Endothelial cell of umbilical vein (primary cell): ENCODE measurements around the gene CRYBG3. TPM values are rescaled to one million over a fixed set of nuclear protein-coding genes. Genes with fewer than 3 reads are reported as not detected.

Experiments
- BruUV-seq: library from RNA; stranded (reverse); fragments of 400-500 nt; replicated peaks from 2 replicates; lab custom pipeline; 2021; lab: Mats Ljungman, UMichigan
- CTCF ChIA-PET: fragments of 300-600, 350-600 bp; sonication (Branson Sonifier 250); formaldehyde crosslinking; loops from one replicate; lab custom pipeline; 2021; ENCODE audit warnings: antibody characterized with exemption, inconsistent platforms; lab: Charles Lee
- POLR2A ChIA-PET: fragments of 300-600, 350-600 bp; sonication (Branson Sonifier 250); formaldehyde crosslinking; loops from one replicate; lab custom pipeline; 2021; ENCODE audit warnings: antibody characterized with exemption, inconsistent platforms; lab: Charles Lee
- DNase-seq: peaks from one replicate; pipeline ENCODE4 v3.0.0-alpha.2; 2011; ENCODE audit warnings: low read depth, low spot score
- FAIRE-seq: peaks from 2 replicates; lab custom pipeline; 2011; peaks lifted over from hg19 to GRCh38; lab: Jason Lieb, UNC
- H2AFZ ChIP-seq: 2 replicates; pipeline ENCODE4 v1.6.0; 2012; ENCODE audit warnings: low read depth, low read length, control low read depth, inconsistent platforms
- H3K27ac ChIP-seq: 2 replicates; pipeline ENCODE4 v1.5.1; 2011; ENCODE audit warnings: low read depth, mild to moderate bottlenecking, control low read depth, low read length, moderate library complexity; ENCODE audit not compliant: insufficient read depth
- H3K27me3 ChIP-seq, 2 experiments: 2 replicates each; pipeline versions ENCODE4 v1.6.0 to v1.6.1; 2011; ENCODE audit warnings: low read length in 2 of 2, mixed read lengths in 1 of 2; ENCODE audit not compliant: control insufficient read depth in 2 of 2, insufficient read depth in 2 of 2
- H3K36me3 ChIP-seq, 2 experiments: 2 replicates in 1 of 2; 3 replicates in 1 of 2; pipeline ENCODE4 v1.5.1; 2011; ENCODE audit warnings: low read length in 2 of 2, mild to moderate bottlenecking in 1 of 2, moderate library complexity in 1 of 2; ENCODE audit not compliant: control insufficient read depth in 2 of 2, insufficient read depth in 2 of 2; ENCODE audit errors: extremely low read depth in 1 of 2
- H3K4me1 ChIP-seq: 3 replicates; pipeline ENCODE4 v1.5.1; 2011; ENCODE audit warnings: mild to moderate bottlenecking, low read length; ENCODE audit not compliant: control insufficient read depth, insufficient read depth; ENCODE audit errors: extremely low read depth
- H3K4me2 ChIP-seq: 2 replicates; pipeline ENCODE4 v1.6.1; 2011; ENCODE audit warnings: low read length, control low read depth, mixed read lengths; ENCODE audit not compliant: insufficient read depth
- H3K4me3 ChIP-seq, 3 experiments: fragments of 200-600 bp in 1 of 3; sonication (generic), shearing (Covaris generic) in 1 of 3; replicated peaks in 1 of 3; 2 replicates each; pipeline ENCODE4 v1.5.1; 2011 to 2016; ENCODE audit warnings: control low read depth in 3 of 3, low read length in 3 of 3, mild to moderate bottlenecking in 2 of 3, inconsistent platforms in 1 of 3, low read depth in 1 of 3, moderate library complexity in 1 of 3; ENCODE audit not compliant: insufficient read depth in 1 of 3
- H3K79me2 ChIP-seq: 2 replicates; pipeline ENCODE4 v1.6.0; 2012; ENCODE audit warnings: low read length, inconsistent platforms; ENCODE audit not compliant: control insufficient read depth, insufficient read depth
- H3K9ac ChIP-seq: replicated peaks from 2 replicates; pipeline ENCODE3; 2011; ENCODE audit warnings: low read length, control low read depth; ENCODE audit not compliant: insufficient read depth; ENCODE audit errors: extremely low read depth
- H3K9me1 ChIP-seq: replicated peaks from 3 replicates; pipeline ENCODE4 v1.6.0; 2011; ENCODE audit warnings: mild to moderate bottlenecking, low read length; ENCODE audit not compliant: control insufficient read depth, insufficient read depth; ENCODE audit errors: extremely low read depth
- H3K9me3 ChIP-seq: replicated peaks from 2 replicates; pipeline ENCODE4 v1.5.1; 2012; ENCODE audit warnings: low read length, inconsistent platforms; ENCODE audit not compliant: control insufficient read depth, insufficient read depth
- H4K20me1 ChIP-seq: replicated peaks from 2 replicates; pipeline ENCODE3; 2011; ENCODE audit warnings: mild to moderate bottlenecking, low read length; ENCODE audit not compliant: control insufficient read depth, insufficient read depth; ENCODE audit errors: extremely low read depth
- CTCF ChIP-seq, 2 donors: IDR thresholded peaks; 1 replicate in 1 of 2; 2 replicates in 1 of 2; pipeline ENCODE4 v1.5.1; 2011; ENCODE audit warnings: low read length in 2 of 2, mild to moderate bottlenecking in 2 of 2, moderate library complexity in 2 of 2, control low read depth in 1 of 2, inconsistent platforms in 1 of 2, low read depth in 1 of 2; ENCODE audit not compliant: insufficient read depth in 1 of 2; ENCODE audit errors: extremely low read depth in 1 of 2
- EZH2 ChIP-seq: IDR thresholded peaks from 2 replicates; pipeline ENCODE4 v1.6.1; 2012; ENCODE audit warnings: borderline replicate concordance, low read depth, mild to moderate bottlenecking, moderate library complexity, low read length, inconsistent platforms; ENCODE audit not compliant: severe bottlenecking
- FOS ChIP-seq: IDR thresholded peaks from 2 replicates; pipeline ENCODE4 v1.6.1; 2011; ENCODE audit warnings: mild to moderate bottlenecking, low read length, moderate library complexity, borderline replicate concordance; ENCODE audit not compliant: insufficient read depth
- GATA2 ChIP-seq: IDR thresholded peaks from 2 replicates; pipeline ENCODE4 v1.7.0; 2011; ENCODE audit warnings: low read depth, mild to moderate bottlenecking, moderate library complexity, mixed read lengths, low read length; ENCODE audit not compliant: insufficient read length, insufficient read depth
- JUN ChIP-seq: IDR thresholded peaks from 2 replicates; pipeline ENCODE4 v1.6.1; 2011; ENCODE audit warnings: borderline replicate concordance, low read depth; ENCODE audit not compliant: insufficient read length, insufficient read depth
- MAX ChIP-seq: IDR thresholded peaks from 2 replicates; pipeline ENCODE4 v1.6.1; 2011; ENCODE audit not compliant: insufficient read depth, insufficient read length
- MYC ChIP-seq: IDR thresholded peaks from one replicate; pipeline ENCODE4 v1.6.1; 2011; ENCODE audit warnings: mild to moderate bottlenecking, low read depth, low read length
- POLR2A ChIP-seq: IDR thresholded peaks from 2 replicates; pipeline ENCODE4 v1.6.1; 2012; ENCODE audit warnings: low read depth, mild to moderate bottlenecking, control low read depth, low read length
- POLR2AphosphoS5 ChIP-seq: IDR thresholded peaks from 2 replicates; pipeline ENCODE4 v1.6.1; 2012; ENCODE audit warnings: low read depth, mild to moderate bottlenecking, control low read depth, low read length, moderate library complexity; ENCODE audit not compliant: insufficient read depth
- dilution Hi-C: fragments of 300-500 bp; cut with MboI; formaldehyde crosslinking; loops from one replicate; pipeline ENCODE4 v1.15.0; 2019; ENCODE audit warnings: low sequenced_read_pairs; ENCODE audit not compliant: extremely low pct_ligation_motif_present
- intact Hi-C: fragments of 100-400 bp; cut with micrococcal nuclease; formaldehyde crosslinking; loops from one replicate; pipeline ENCODE4 v1.10.0; 2022
- polyA plus RNA-seq, 4 experiments: library from polyadenylated mRNA; depleted of rRNA in 3 of 4; stranded (reverse) in 3 of 4; unstranded in 1 of 4; fragments of >200 nt; gene quantifications; 2 replicates each; pipeline versions ENCODE4 v1.2.1 to v1.2.3, GENCODE V29; 2011 to 2012; ENCODE audit warnings: missing spikeins in 1 of 4
- total RNA-seq: library from RNA; stranded (reverse); gene quantifications from 2 replicates; pipeline ENCODE4 v1.2.3, GENCODE V29; 2021

CRYBG3 gene
- total and polyA plus RNA-seq, 2 donors (not counting 3 experiments of a cell fraction or from before 2014, with no cell fraction given), result 2.8 to 15.0 TPM

GRCh38 chr3:97957617-97958311 lies 136.0 kb downstream of the CRYBG3 start:
- DNase-seq (no peak), FAIRE-seq (no peak)
- intact Hi-C loops, result no loop called here
- POLR2A ChIA-PET, result no interaction called here
- no peak overlapping the region for H3K9ac ChIP-seq
- H3K4me2 ChIP-seq, result no peak overlapping the region
- dilution Hi-C loops, result no loop called here
- H3K9me3 ChIP-seq, result no peaks in the 10 kb centered on the region
- H3K4me3 ChIP-seq, result no peak overlapping the region
- H3K4me1 ChIP-seq, result no peaks in the 10 kb centered on the region
- H3K9me1 ChIP-seq, result no peaks in the 10 kb centered on the region
- TF ChIP-seq POLR2A, result no peak
- TF ChIP-seq FOS, result no peak
- TF ChIP-seq EZH2, result no peak
- TF ChIP-seq GATA2, result no peak
- TF ChIP-seq POLR2AphosphoS5, result no peak
- no peak for TF ChIP-seq CTCF (IDR thresholded peaks at IDR 0.05; ENCODE audit: extremely low read depth in 1 of 2, insufficient read depth in 1 of 2, low read depth in 1 of 2, low read length in 2 of 2)
- no peak for TF ChIP-seq MYC
- TF ChIP-seq MAX, result no peak
- no peak for TF ChIP-seq JUN
- H2AFZ ChIP-seq, result no peak overlapping the region
- peaks cover 9% of the 10 kb centered on the region for H3K79me2 ChIP-seq
- CTCF ChIA-PET, result interaction anchor here (0.7 kb wide), 1 partner anchor 69 kb away, joined by 4 read pairs; no protein-coding TSS in a partner anchor
- H3K36me3 ChIP-seq, result peaks cover 7 to 15% of the 10 kb centered on the region in 2 experiments
- BruUV-seq, result no TSS peak
- no peak overlapping the region for H3K27ac ChIP-seq
- no peaks in the 10 kb centered on the region for H4K20me1 ChIP-seq
- H3K27me3 ChIP-seq, result no peaks in the 10 kb centered on the region
